ENCODE results near the gene COL5A1.

Gene COL5A1

GRCh38 chr9:134728021-134728795, 86.6 kb downstream of the COL5A1 start:
- no peak for DNase-seq

- no peak for DNase-seq
Measured at GRCh38 chr9:134728801-134729495, 87.3 kb downstream of the COL5A1 start.

GRCh38 chr9:134730011-134730760, 88.6 kb downstream of the COL5A1 start:
- no peak for DNase-seq

DNA sequence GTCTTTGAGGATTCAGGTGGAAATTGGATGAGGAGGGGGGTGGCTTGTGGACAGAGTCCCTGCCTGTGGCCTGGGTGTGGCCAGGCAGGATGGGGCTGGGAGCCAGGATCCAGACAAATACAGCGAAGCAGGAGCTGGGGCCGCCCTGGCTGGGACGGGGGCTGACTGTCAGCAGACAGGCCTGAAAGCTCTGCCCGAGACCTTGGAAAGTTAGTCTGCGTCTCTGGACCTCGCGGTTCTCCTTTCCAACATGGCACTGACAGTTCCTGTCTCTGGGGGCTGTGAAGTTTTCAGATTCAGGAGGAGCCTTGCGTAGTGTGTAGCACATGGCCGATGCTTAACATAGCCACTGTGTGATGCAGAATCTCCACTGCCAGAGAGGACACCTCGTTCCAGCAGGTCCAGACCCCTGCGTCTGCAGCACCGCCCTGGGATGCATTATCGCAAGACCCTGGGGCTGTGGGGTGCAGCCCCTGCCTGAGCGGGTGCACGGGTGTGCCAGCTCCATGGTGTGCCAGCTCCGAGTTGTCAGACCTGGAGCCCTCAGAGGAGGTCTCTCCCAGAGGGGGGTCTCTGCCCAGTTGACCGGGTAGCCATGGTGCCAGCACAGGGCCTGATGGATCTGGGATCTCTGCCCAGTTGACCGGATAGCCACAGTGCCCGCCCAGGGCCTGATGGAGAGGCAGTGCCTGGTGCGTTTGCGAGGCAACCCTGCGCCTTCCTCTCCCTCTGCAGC, 89.3 kb downstream of the COL5A1 start:
- no peak for DNase-seq

GRCh38 chr9:134731497-134732391, 90.1 kb downstream of the COL5A1 start:
- no peak for DNase-seq

GRCh38 chr9:134732392-134733110, 90.9 kb downstream of the COL5A1 start:
- no peak for DNase-seq

GRCh38 chr9:134733480-134734232, 92.1 kb downstream of the COL5A1 start:
- no peak for DNase-seq

GRCh38 chr9:134734270-134734669, 92.7 kb downstream of the COL5A1 start:
- peak; percentile 27 for DNase-seq

DNA sequence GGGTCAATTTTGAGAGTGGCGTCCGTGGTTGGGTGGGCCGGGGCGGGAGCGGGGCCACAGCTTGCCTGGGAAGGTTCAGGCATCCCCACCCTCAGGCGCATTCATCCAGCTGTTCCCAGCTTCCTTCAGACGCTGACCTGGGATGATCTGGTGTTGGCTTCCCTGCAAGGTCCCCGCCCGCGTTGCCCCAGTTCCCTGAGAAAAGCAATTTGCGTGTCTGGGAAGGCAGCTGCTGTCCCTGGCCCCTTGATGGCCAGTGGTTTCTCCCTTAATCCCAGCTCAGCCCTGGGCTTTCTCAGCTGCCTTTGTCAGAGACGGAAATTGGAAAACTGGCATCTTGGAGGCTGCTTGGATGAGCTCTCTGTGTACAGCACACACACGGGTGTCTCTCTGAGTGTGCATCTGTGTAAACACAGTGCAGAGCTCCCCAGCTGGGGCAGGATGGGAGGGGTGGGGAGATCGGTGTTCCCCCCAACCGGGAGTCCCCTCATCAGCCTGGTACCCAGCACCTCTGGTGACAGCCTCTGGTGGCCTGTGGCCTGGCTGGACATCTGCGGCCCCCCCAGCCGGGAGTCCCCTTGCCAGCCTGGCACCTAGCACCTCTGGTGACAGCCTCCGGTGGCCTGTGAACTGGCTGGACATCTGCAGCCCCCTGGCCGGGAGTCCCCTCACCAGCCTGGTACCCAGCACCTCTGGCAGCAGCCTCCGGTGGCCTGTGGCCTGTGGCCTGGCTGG, 94.0 kb downstream of the COL5A1 start:
- DNase-seq: no peak

- DNase-seq: no peak
Measured at GRCh38 chr9:134736791-134737497, 95.3 kb downstream of the COL5A1 start.

DNA sequence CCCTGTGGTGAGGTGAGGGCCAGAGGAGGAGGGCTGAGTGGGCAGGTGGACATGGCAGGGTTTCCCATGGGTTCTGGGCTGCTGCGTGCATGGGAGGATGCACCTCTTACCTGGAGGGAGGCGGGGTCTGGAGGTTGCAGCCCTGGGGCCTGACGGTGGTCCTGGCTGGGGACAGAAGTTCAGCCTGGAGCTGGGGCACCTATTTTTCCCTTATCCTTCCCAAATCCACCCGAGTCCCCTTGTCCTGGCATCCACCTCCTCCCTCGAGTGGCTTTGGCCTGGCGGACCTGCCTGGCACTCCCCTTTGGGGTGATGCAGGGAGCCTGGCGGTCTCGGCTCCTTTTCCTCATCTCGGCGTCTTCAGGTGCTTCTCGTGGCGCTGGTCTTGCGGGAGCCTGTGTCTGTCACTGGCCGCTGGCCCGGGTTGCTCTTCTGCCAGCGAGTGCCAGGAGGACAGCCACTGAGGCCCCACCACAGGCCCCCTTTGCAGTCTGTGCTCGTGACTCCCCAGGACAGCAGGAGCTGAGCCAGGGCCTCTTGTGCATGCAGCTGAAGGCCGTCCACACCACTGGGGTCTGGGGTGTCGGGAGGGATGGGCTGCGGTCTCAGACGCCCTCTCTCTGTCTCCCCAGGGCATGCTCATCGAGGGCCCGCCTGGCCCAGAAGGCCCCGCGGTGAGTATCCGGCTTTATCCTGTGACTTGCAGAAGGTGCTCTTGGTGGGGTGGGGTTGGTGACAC, 96.4 kb downstream of the COL5A1 start:
- no peak for DNase-seq

GRCh38 chr9:134738869-134739659, 97.5 kb downstream of the COL5A1 start:
- DNase-seq: peak; percentile 75

- no peak for DNase-seq
Measured at GRCh38 chr9:134739660-134739968, 98.0 kb downstream of the COL5A1 start.

DNA sequence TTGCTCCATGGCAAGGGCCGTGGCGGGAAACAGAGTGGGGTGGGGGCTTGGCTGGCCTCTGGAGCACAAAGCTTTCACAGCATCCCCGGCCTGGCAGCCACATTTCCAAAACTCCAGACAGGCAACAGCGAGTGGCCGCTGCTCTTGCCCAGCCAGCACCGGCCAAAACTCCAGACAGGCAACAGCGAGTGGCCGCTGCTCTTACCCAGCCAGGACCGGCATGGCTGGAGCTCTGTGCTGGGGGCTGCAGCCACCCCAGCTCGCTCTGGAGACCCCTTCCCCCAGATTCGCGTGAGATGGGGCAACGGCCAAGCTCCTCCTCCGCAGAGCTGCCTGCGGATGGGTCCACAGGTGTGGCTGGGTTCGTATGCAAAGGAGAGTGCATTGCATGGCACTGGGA, 98.5 kb downstream of the COL5A1 start:
- DNase-seq: no peak

GRCh38 chr9:134741846-134742245, 100.2 kb downstream of the COL5A1 start:
- no peak for DNase-seq

DNA sequence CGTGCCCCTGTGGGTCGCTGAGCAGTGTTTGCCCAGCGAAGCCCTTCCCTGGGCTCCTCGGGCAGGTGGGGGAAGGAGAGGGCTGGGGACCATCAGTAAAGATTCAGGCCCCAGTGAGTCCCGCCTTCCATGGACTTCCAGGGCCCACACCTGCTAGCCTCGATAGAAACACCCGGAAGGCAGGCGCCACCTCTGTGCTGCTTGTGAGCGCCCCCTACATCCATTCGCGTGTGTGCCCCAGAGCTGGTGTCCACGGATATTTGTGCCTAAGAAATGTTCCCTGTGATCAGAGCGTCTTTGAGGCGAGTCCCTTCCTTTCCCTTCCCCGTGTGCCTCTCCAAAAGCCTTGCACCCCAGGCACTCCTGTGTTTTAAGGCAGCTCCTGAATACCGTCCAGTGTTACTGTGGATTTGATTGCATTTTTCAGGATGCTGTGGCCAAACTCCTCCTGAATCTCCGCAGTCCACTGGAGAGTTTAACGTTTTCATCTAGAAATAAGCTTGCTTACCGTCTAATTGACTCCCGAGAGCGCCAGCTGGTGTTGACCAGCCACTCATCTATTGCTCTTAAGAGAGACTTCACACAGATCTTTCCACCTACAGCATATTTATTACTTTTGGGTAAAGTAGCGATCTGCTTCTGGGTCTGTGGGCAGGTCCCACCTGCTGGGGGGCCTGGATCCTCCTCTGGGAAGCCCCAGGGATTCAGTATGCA, 101.4 kb downstream of the COL5A1 start:
- DNase-seq: no peak
